ENCODE results near the gene PRDM12.

Gene PRDM12

GRCh38 chr9:130654879-130655278 lies 9.5 kb upstream of the PRDM12 start:
- Histone ChIP-seq H3K4me3 (ENCODE audit: low read depth in 1 of 2, low read length in 2 of 2) (no peak overlapping the region), H3K36me3 (ENCODE audit: insufficient read depth, low read length) (no peaks in the 10 kb centered on the region), H3K79me2 (ENCODE audit: insufficient read depth, low read length) (no peaks in the 10 kb centered on the region), H3K9ac (ENCODE audit: low read depth, low read length) (no peak overlapping the region), H3K4me1 (ENCODE audit: insufficient read depth, low read length) (no peaks in the 10 kb centered on the region), H2AFZ (ENCODE audit: low read depth, low read length) (no peak overlapping the region), H3K9me3 (ENCODE audit: insufficient read depth, low read length, severe bottlenecking) (no peaks in the 10 kb centered on the region), H3K27me3 (ENCODE audit: insufficient read depth, low read length, poor library complexity) (no peaks in the 10 kb centered on the region), H4K20me1 (ENCODE audit: insufficient read depth, low read length) (no peaks in the 10 kb centered on the region), H3K4me2 (ENCODE audit: insufficient read depth, low read length) (no peak overlapping the region), H3K27ac (ENCODE audit: low read length) (no peak overlapping the region)
- no peak for DNase-seq
- TF ChIP-seq EZH2 (IDR thresholded peaks at IDR 0.05; ENCODE audit: borderline replicate concordance, low read depth, low read length, severe bottlenecking) = no peak
- no peak for TF ChIP-seq CTCF (IDR thresholded peaks at IDR 0.05; ENCODE audit: borderline replicate concordance, extremely low read depth, low read length, poor library complexity, severe bottlenecking)
- no peak for ATAC-seq (ENCODE audit: insufficient read depth, low read depth)

- Histone ChIP-seq H3K9me3 (ENCODE audit: insufficient read depth, low read length, severe bottlenecking) (no peaks in the 10 kb centered on the region), H3K4me2 (ENCODE audit: insufficient read depth, low read length) (no peak overlapping the region)
Observed at GRCh38 chr9:130658893-130659698, 5.3 kb upstream of the PRDM12 start.

GRCh38 chr9:130659699-130660248 lies 4.6 kb upstream of the PRDM12 start:
- Histone ChIP-seq H3K4me1 (ENCODE audit: insufficient read depth, low read length) (no peaks in the 10 kb centered on the region), H3K79me2 (ENCODE audit: insufficient read depth, low read length) (no peaks in the 10 kb centered on the region), H3K9me3 (ENCODE audit: insufficient read depth, low read length, severe bottlenecking) (no peaks in the 10 kb centered on the region), H3K27me3 (ENCODE audit: insufficient read depth, low read length, poor library complexity) (no peaks in the 10 kb centered on the region), H2AFZ (ENCODE audit: low read depth, low read length) (no peak overlapping the region), H3K4me2 (ENCODE audit: insufficient read depth, low read length) (no peak overlapping the region), H3K27ac (ENCODE audit: low read length) (no peak overlapping the region), H3K36me3 (ENCODE audit: insufficient read depth, low read length) (no peaks in the 10 kb centered on the region), H3K9ac (ENCODE audit: low read depth, low read length) (no peak overlapping the region), H3K4me3 (ENCODE audit: low read depth in 1 of 2, low read length in 2 of 2) (no peak overlapping the region), H4K20me1 (ENCODE audit: insufficient read depth, low read length) (no peaks in the 10 kb centered on the region)
- no peak for ATAC-seq (ENCODE audit: insufficient read depth, low read depth)
- no peak for DNase-seq
- TF ChIP-seq EZH2 (IDR thresholded peaks at IDR 0.05; ENCODE audit: borderline replicate concordance, low read depth, low read length, severe bottlenecking) = no peak
- no peak for TF ChIP-seq CTCF (IDR thresholded peaks at IDR 0.05; ENCODE audit: borderline replicate concordance, extremely low read depth, low read length, poor library complexity, severe bottlenecking)

More at GRCh38 chr9:130658893-130659698, 5.3 kb upstream of the PRDM12 start:
- no peaks in the 10 kb centered on the region for H3K36me3 ChIP-seq (ENCODE audit: insufficient read depth, low read length)
- H3K27me3 ChIP-seq (ENCODE audit: insufficient read depth, low read length, poor library complexity) = no peaks in the 10 kb centered on the region
- no peaks in the 10 kb centered on the region for H3K4me1 ChIP-seq (ENCODE audit: insufficient read depth, low read length)
- H3K9ac ChIP-seq (ENCODE audit: low read depth, low read length) = no peak overlapping the region
- H2AFZ ChIP-seq (ENCODE audit: low read depth, low read length) = no peak overlapping the region
- no peak for ATAC-seq (ENCODE audit: insufficient read depth, low read depth)
- no peak for DNase-seq
- H3K4me3 ChIP-seq (ENCODE audit: low read depth in 1 of 2, low read length in 2 of 2) = no peak overlapping the region
- no peak for TF ChIP-seq CTCF (IDR thresholded peaks at IDR 0.05; ENCODE audit: borderline replicate concordance, extremely low read depth, low read length, poor library complexity, severe bottlenecking)
- TF ChIP-seq EZH2 (IDR thresholded peaks at IDR 0.05; ENCODE audit: borderline replicate concordance, low read depth, low read length, severe bottlenecking) = no peak
- no peaks in the 10 kb centered on the region for H4K20me1 ChIP-seq (ENCODE audit: insufficient read depth, low read length)
- H3K79me2 ChIP-seq (ENCODE audit: insufficient read depth, low read length) = no peaks in the 10 kb centered on the region
- H3K27ac ChIP-seq (ENCODE audit: low read length) = no peak overlapping the region

Measured in DND-41 (cell line).